ENCODE results near the gene RBPJL.

GRCh38 chr20:45340951-45341350 is 34.3 kb downstream of the RBPJL start:
- TF ChIP-seq POLR2A (IDR thresholded peaks at IDR 0.05) (no peak), CTCF (IDR thresholded peaks at IDR 0.05) (no peak), POLR2AphosphoS5 (IDR thresholded peaks at IDR 0.05) (no peak)
